ENCODE data around the gene IER2. TPM values are rescaled to one million over a fixed set of nuclear protein-coding genes. Genes with fewer than 3 reads are reported as not detected.

The IER2 gene
- total and polyA plus RNA-seq, 8 donors, result 32.3 to 421 (median 79.8) TPM

DNA sequence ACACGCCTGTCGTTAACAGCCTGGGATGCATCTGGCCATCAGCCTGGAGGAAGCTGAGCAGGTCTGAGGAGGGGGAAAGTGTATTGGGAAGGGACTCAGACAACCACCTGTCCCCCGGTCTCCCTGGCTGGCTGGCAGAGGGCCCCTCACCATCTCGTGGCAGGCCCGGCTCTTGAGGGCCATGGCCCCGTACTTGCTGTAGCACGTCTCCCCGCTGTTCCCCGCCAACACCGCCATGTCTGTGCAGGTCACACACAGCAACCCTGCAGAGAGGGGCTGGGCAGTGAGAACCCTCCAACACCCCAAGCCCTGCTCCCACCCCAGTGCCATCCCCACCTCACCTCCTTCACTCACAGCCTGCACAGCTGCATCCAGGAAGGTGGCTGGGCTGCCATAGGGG is 37.7 kb upstream of the IER2 start:
- peaks cover 15 to 26% (median 23%) of the 10 kb centered on the region in 4 donors for H3K4me1 ChIP-seq
- H3K4me3 ChIP-seq, result no peak overlapping the region
- intact Hi-C loops (cut with DNase I; ENCODE audit: low total_unique reads), result no loop called here
- peaks cover 22 to 73% (median 65%) of the 10 kb centered on the region in 4 donors for H3K36me3 ChIP-seq
- WGBS, 5 donors, result 92 to 99% (median 96%) methylated on average over 10 of the region's 10 CpGs
- DNase-seq, result no peak
- H3K27ac ChIP-seq, result no peak overlapping the region
- no peaks in the 10 kb centered on the region for H3K9me3 ChIP-seq
- no peak for TF ChIP-seq POLR2AphosphoS5 (IDR thresholded peaks at IDR 0.05)
- TF ChIP-seq POLR2A (IDR thresholded peaks at IDR 0.05), result no peak
- TF ChIP-seq, protein P1, sequence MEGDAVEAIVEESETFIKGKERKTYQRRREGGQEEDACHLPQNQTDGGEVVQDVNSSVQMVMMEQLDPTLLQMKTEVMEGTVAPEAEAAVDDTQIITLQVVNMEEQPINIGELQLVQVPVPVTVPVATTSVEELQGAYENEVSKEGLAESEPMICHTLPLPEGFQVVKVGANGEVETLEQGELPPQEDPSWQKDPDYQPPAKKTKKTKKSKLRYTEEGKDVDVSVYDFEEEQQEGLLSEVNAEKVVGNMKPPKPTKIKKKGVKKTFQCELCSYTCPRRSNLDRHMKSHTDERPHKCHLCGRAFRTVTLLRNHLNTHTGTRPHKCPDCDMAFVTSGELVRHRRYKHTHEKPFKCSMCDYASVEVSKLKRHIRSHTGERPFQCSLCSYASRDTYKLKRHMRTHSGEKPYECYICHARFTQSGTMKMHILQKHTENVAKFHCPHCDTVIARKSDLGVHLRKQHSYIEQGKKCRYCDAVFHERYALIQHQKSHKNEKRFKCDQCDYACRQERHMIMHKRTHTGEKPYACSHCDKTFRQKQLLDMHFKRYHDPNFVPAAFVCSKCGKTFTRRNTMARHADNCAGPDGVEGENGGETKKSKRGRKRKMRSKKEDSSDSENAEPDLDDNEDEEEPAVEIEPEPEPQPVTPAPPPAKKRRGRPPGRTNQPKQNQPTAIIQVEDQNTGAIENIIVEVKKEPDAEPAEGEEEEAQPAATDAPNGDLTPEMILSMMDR (IDR thresholded peaks at IDR 0.05), result no peak
- no peak for TF ChIP-seq EP300 (IDR thresholded peaks at IDR 0.05)
- no peaks in the 10 kb centered on the region for H3K27me3 ChIP-seq

DNA sequence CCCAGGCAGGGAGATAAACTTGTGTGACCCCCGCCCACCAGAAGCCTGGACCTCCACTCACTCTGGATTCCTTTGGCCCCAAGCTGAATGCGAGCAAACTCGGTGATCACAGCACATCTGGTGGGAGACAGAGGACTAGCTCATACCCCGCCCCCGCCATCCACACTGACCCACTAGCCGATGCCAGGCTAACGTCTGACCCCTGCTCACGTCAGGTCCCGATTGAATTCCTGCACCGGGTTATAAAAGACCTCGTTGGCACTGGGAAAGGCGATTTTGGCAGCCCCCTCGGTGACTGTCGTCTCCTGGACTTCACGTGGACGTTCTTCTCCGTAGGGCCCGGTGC is 34.3 kb upstream of the IER2 start:
- Histone ChIP-seq H3K36me3 (peaks cover 12 to 40% (median 38%) of the 10 kb centered on the region in 4 donors), H3K4me3 (peak overlapping the region; percentile 86 to 100 (median 98)), H3K4me1 (peaks cover 37 to 53% (median 49%) of the 10 kb centered on the region in 4 donors), H3K9me3 (no peaks in the 10 kb centered on the region), H3K27me3 (no peaks in the 10 kb centered on the region), H3K27ac (peak overlapping the region in 4 of 5 donors; percentile 71 to 86 (median 82))
- no peak for TF ChIP-seq POLR2AphosphoS5 (IDR thresholded peaks at IDR 0.05)
- TF ChIP-seq, protein P1 (IDR thresholded peaks at IDR 0.05), result no peak
- TF ChIP-seq EP300 (IDR thresholded peaks at IDR 0.05), result no peak
- TF ChIP-seq POLR2A (IDR thresholded peaks at IDR 0.05), result no peak
- no peak for DNase-seq
- intact Hi-C loops (cut with DNase I; ENCODE audit: low total_unique reads), result no loop called here
- 0 to 5% (median 2%) methylated on average over 5 to 18 of the region's 18 CpGs for WGBS, 5 donors

DNA sequence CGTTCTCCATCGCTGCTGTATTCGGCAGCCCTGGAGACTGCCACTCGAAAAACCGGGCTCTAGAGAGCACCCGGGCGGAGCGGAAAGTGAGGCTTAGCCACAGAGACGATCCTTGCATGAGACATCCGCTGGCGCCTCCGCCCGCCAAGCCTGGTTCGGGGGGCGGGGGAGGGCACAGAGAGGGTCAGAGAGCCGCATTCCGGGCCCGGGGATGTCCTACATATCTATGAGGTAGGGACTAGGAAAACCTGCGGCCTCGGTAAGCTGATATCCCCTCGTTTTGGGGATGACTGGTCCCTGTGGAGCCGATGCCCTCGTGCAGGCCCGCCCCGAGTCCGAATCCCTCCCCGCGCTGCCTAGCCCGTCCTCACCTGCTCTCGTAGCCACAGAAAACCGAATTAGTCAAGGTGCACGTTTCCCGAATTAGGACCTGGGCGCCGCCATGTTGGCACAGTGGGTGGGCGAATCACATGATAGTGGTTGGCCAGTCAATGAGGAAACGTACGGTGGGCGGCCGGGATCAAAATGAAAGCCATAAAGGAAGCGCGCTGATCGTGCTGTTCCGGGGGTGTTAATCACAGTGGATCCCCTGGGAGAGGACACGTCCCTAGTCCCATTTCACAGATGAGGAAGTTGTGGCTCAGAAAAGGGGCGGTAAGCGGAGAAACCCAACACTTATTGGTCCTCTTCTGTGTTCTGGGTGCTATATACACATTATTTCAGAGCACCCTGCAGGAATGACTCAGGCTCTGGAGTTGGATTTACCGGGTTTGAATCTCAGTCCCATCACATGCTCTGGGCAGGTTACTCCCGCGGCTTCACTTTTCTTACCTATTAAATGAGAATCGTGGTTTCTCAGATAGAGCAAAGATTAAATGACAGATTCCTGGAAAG is 33.7 kb upstream of the IER2 start, which contains the start of gene TRMT1:
Gene TRMT1 (minus strand): TSS at position 459 of the 894 bp plus-strand sequence. CDS start 341 bp downstream, at position 118.
- DNase-seq, result peak; percentile 93 to 97
- H3K36me3 ChIP-seq, result peaks cover 12 to 45% (median 37%) of the 10 kb centered on the region in 4 donors
- WGBS, 5 donors, result 0 to 1% (median 0%) methylated on average over 19 to 51 of the region's 51 CpGs
- H3K4me1 ChIP-seq, result peaks cover 37 to 57% (median 53%) of the 10 kb centered on the region in 4 donors
- peak within 1 kb of the TSS; percentile 86 to 100 (median 98) for H3K4me3 ChIP-seq
- peak within 1 kb of the TSS; percentile 71 to 86 (median 80) for H3K27ac ChIP-seq
- no peaks in the 10 kb centered on the region for H3K9me3 ChIP-seq
- intact Hi-C loops (cut with DNase I; ENCODE audit: low total_unique reads), result no loop called here
- H3K27me3 ChIP-seq, result no peaks in the 10 kb centered on the region
- TF ChIP-seq, protein P1 (IDR thresholded peaks at IDR 0.05), result peak in 1 of 7 experiments; percentile 6
- TF ChIP-seq EP300 (IDR thresholded peaks at IDR 0.05), result no peak
- TF ChIP-seq POLR2A (IDR thresholded peaks at IDR 0.05), result no peak
- TF ChIP-seq POLR2AphosphoS5 (IDR thresholded peaks at IDR 0.05), result peak; percentile 77 to 95 (median 87)

DNA sequence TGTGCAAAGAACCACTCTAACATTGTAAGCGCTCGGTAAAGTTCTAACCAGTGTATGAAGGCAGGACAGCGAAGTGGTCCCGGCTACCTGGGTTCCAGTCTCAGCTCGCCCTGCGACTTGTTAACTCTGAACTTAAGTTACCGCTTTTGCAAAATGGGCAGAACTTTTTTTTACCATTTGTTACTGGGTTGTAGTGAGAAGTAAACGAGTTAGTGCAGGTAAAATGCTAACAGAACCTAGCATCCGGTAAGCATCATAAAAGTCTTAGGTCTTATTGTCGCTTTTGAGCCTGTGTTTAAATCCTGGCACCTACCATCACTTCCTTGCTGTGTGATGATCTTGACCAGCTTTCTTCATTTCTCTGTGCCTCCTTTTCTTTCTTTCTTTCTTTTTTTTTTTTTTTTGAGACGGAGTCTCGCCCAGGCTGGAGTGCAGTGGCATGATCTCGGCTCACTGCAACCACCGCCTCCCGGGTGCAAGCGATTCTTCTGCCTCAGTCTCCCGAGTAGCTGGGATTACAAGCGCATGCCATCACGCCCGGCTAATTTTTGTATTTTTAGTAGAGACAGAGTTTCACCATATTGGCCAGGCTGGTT is 32.9 kb upstream of the IER2 start:
- TF ChIP-seq EP300 (IDR thresholded peaks at IDR 0.05) (no peak), POLR2AphosphoS5 (IDR thresholded peaks at IDR 0.05) (no peak), POLR2A (IDR thresholded peaks at IDR 0.05) (no peak)
- TF ChIP-seq, protein P1 (IDR thresholded peaks at IDR 0.05), result no peak
- Histone ChIP-seq H3K4me1 (peaks cover 37 to 64% (median 56%) of the 10 kb centered on the region in 4 donors), H3K27ac (peak overlapping the region; percentile 71 to 86 (median 80)), H3K9me3 (no peaks in the 10 kb centered on the region), H3K36me3 (peaks cover 6 to 45% (median 33%) of the 10 kb centered on the region in 4 donors), H3K4me3 (peak overlapping the region; percentile 86 to 100 (median 98)), H3K27me3 (no peaks in the 10 kb centered on the region)
- DNase-seq, result peak in 1 of 2 donors; percentile 34
- intact Hi-C loops (cut with DNase I; ENCODE audit: low total_unique reads), result no loop called here
- WGBS, 5 donors, result 10 to 12% (median 11%) methylated on average over 20 of the region's 20 CpGs
